HG03442 (cell line): Measurements from ENCODE around the gene GPAT2.
"Not testable (repeated sequence)": the region's sequence is repeated elsewhere in the genome, so short reads cannot be mapped to it uniquely, and the experiment has no call there.

ENCODE experiments used
- ATAC-seq: cut with Tn5 transposase; IDR thresholded peaks from one replicate; pipeline ENCODE4 v1.9.1; 2021; ENCODE audit warnings: mild to moderate bottlenecking, moderate library complexity; ENCODE audit not compliant: unreplicated experiment

GPAT2 gene

GRCh38 chr2:96034792-96035191 is at the start of gene GPAT2:
Gene GPAT2, minus strand, starts transcription at chr2:96034916. Its CDS starts 2,557 bp downstream, at chr2:96032359.
- ATAC-seq: not testable (repeated sequence)

GRCh38 chr2:96083989-96084857 is 49.5 kb upstream of the GPAT2 start:
- ATAC-seq: no peak

- ATAC-seq: no peak
Observed at GRCh38 chr2:96083064-96083939, 48.6 kb upstream of the GPAT2 start.

GRCh38 chr2:96082211-96083063 is 47.7 kb upstream of the GPAT2 start:
- no peak for ATAC-seq

- ATAC-seq: no peak
Observed at GRCh38 chr2:96081042-96081441, 46.3 kb upstream of the GPAT2 start.

- ATAC-seq: no peak
Observed at GRCh38 chr2:96075199-96075771, 40.6 kb upstream of the GPAT2 start.

GRCh38 chr2:96074156-96074555 is 39.4 kb upstream of the GPAT2 start:
- no peak for ATAC-seq

- no peak for ATAC-seq
Observed at GRCh38 chr2:96073170-96073775, 38.6 kb upstream of the GPAT2 start.

GRCh38 chr2:96072746-96073145 is 38.0 kb upstream of the GPAT2 start:
- no peak for ATAC-seq

- not testable (repeated sequence) for ATAC-seq
Observed at GRCh38 chr2:96071977-96072491, 37.3 kb upstream of the GPAT2 start.

- ATAC-seq: not testable (repeated sequence)
Observed at GRCh38 chr2:96071087-96071976, 36.6 kb upstream of the GPAT2 start.

- ATAC-seq: not testable (repeated sequence)
Observed at GRCh38 chr2:96070351-96070750, 35.6 kb upstream of the GPAT2 start.

GRCh38 chr2:96069878-96070277 is 35.2 kb upstream of the GPAT2 start:
- ATAC-seq: not testable (repeated sequence)

GRCh38 chr2:96067902-96068581 is 33.3 kb upstream of the GPAT2 start:
- ATAC-seq: not testable (repeated sequence)

- not testable (repeated sequence) for ATAC-seq
Observed at GRCh38 chr2:96067098-96067660, 32.5 kb upstream of the GPAT2 start.

GRCh38 chr2:96066511-96066910 is 31.8 kb upstream of the GPAT2 start:
- ATAC-seq: not testable (repeated sequence)

- ATAC-seq: not testable (repeated sequence)
Observed at GRCh38 chr2:96065954-96066353, 31.2 kb upstream of the GPAT2 start.
